ENCODE data around the gene RGS10.

Gene RGS10

GRCh38 chr10:119462773-119463172, 79.7 kb downstream of the RGS10 start:
- H3K36me3 ChIP-seq (replicated peaks), result no peaks in the 10 kb centered on the region
- in situ Hi-C loops (cut with HindIII; ENCODE audit: low pct_ligation_motif_present, low sequenced_read_pairs), result no loop called here
- TF ChIP-seq CTCF (IDR thresholded peaks at IDR 0.05; ENCODE audit: low read depth, low read length, missing control alignments), result no peak
- no peak for DNase-seq
- no peak overlapping the region for H3K4me3 ChIP-seq (ENCODE audit: low read depth, low read length)
- H3K27ac ChIP-seq, result no peak overlapping the region
- no peaks in the 10 kb centered on the region for H3K27me3 ChIP-seq (replicated peaks)

GRCh38 chr10:119461923-119462322, 80.6 kb downstream of the RGS10 start:
- TF ChIP-seq CTCF (IDR thresholded peaks at IDR 0.05; ENCODE audit: low read depth, low read length, missing control alignments), result no peak
- H3K27me3 ChIP-seq (replicated peaks), result no peaks in the 10 kb centered on the region
- H3K4me3 ChIP-seq (ENCODE audit: low read depth, low read length), result no peak overlapping the region
- H3K36me3 ChIP-seq (replicated peaks), result no peaks in the 10 kb centered on the region
- no peak for DNase-seq
- H3K27ac ChIP-seq, result no peak overlapping the region
- in situ Hi-C loops (cut with HindIII; ENCODE audit: low pct_ligation_motif_present, low sequenced_read_pairs), result no loop called here

GRCh38 chr10:119461380-119461779, 81.1 kb downstream of the RGS10 start:
- in situ Hi-C loops (cut with HindIII; ENCODE audit: low pct_ligation_motif_present, low sequenced_read_pairs), result no loop called here
- no peak for DNase-seq
- H3K4me3 ChIP-seq (ENCODE audit: low read depth, low read length), result no peak overlapping the region
- H3K27me3 ChIP-seq (replicated peaks), result no peaks in the 10 kb centered on the region
- no peak overlapping the region for H3K27ac ChIP-seq
- no peak for TF ChIP-seq CTCF (IDR thresholded peaks at IDR 0.05; ENCODE audit: low read depth, low read length, missing control alignments)
- no peaks in the 10 kb centered on the region for H3K36me3 ChIP-seq (replicated peaks)

GRCh38 chr10:119460369-119461195, 81.9 kb downstream of the RGS10 start:
- in situ Hi-C loops (cut with HindIII; ENCODE audit: low pct_ligation_motif_present, low sequenced_read_pairs), result no loop called here
- Histone ChIP-seq H3K4me3 (ENCODE audit: low read depth, low read length) (no peak overlapping the region), H3K27ac (no peak overlapping the region)

GRCh38 chr10:119459681-119460340, 82.7 kb downstream of the RGS10 start:
- no peaks in the 10 kb centered on the region for H3K27me3 ChIP-seq (replicated peaks)
- in situ Hi-C loops (cut with HindIII; ENCODE audit: low pct_ligation_motif_present, low sequenced_read_pairs), result no loop called here
- TF ChIP-seq CTCF (IDR thresholded peaks at IDR 0.05; ENCODE audit: low read depth, low read length, missing control alignments), result no peak

More at GRCh38 chr10:119460369-119461195, 81.9 kb downstream of the RGS10 start:
- Histone ChIP-seq H3K36me3 (replicated peaks) (no peaks in the 10 kb centered on the region), H3K27me3 (replicated peaks) (no peaks in the 10 kb centered on the region)
- TF ChIP-seq CTCF (IDR thresholded peaks at IDR 0.05; ENCODE audit: low read depth, low read length, missing control alignments), result no peak
- DNase-seq, result no peak

More at GRCh38 chr10:119459681-119460340, 82.7 kb downstream of the RGS10 start:
- H3K36me3 ChIP-seq (replicated peaks), result no peaks in the 10 kb centered on the region
- no peak overlapping the region for H3K27ac ChIP-seq
- no peak for DNase-seq
- H3K4me3 ChIP-seq (ENCODE audit: low read depth, low read length), result no peak overlapping the region

All from brain microvascular endothelial cell (primary cell).